ENCODE data around the gene TCEA2.

- TF ChIP-seq POLR2A (IDR thresholded peaks at IDR 0.05; ENCODE audit: low read length) (no peak), GATA1 (IDR thresholded peaks at IDR 0.05; ENCODE audit: low read depth, low read length) (no peak)
Measured at GRCh38 chr20:64068386-64069208, 5.6 kb downstream of the TCEA2 start.

All from erythroblast (primary cell).